HepG2 (cell line): Measurements from ENCODE around the gene ALDH3B2. TPM values are rescaled to one million over a fixed set of nuclear protein-coding genes. Genes with fewer than 3 reads are reported as not detected.

Experiments
- ATAC-seq: fragments of 200-7000 bp; cut with Tn5 transposase; 3 replicates; pipeline ENCODE4 v1.9.1; 2020; ENCODE audit warnings: mild to moderate bottlenecking, moderate library complexity
- BruUV-seq: library from RNA; stranded (reverse); fragments of 400-500 nt; replicated peaks from 2 replicates; lab custom pipeline; 2021; lab: Mats Ljungman, UMichigan
- CTCF ChIA-PET: fragments of 300-600 bp; formaldehyde crosslinking; extraction: SDS; loops from one replicate; lab custom pipeline; 2021; ENCODE audit warnings: low total read pairs, inconsistent platforms, low intra/inter-chr PET ratio; lab: Yijun Ruan, JAX
- POLR2A ChIA-PET: fragments of 350-600 bp; sonication (Branson Sonifier 250); formaldehyde crosslinking; loops from one replicate; lab custom pipeline; 2020; ENCODE audit warnings: antibody characterized with exemption, inconsistent platforms; lab: Yijun Ruan, JAX
- DNase-seq: peaks from one replicate; pipeline ENCODE4 v3.0.0-alpha.2; 2015; ENCODE audit warnings: low spot score
- FAIRE-seq: peaks from 3 replicates; lab custom pipeline; 2011; peaks lifted over from hg19 to GRCh38; lab: Jason Lieb, UNC
- H2AFZ ChIP-seq: one replicate; pipeline ENCODE4 v1.6.1; 2011; ENCODE audit warnings: low read length, inconsistent platforms
- H3K27ac ChIP-seq: fragments of 300-600 bp; 3 replicates; pipeline ENCODE4 v1.8.0; 2011; ENCODE audit warnings: mixed run types, mild to moderate bottlenecking, mixed read lengths, low read length, inconsistent platforms; ENCODE audit not compliant: insufficient read depth; ENCODE audit errors: extremely low read length
- H3K27me3 ChIP-seq, 2 experiments: fragments of 200-600 bp in 1 of 2; 2 replicates in 1 of 2; 3 replicates in 1 of 2; pipeline versions ENCODE4 v1.6.0 to v1.8.0; 2011; ENCODE audit warnings: low read length in 2 of 2, mild to moderate bottlenecking in 2 of 2, moderate library complexity in 2 of 2, inconsistent platforms in 1 of 2; ENCODE audit not compliant: insufficient read depth in 2 of 2, control insufficient read depth in 1 of 2
- H3K36me3 ChIP-seq, 2 experiments: fragments of 200-600 bp in 1 of 2; replicated peaks in 1 of 2; 2 replicates in 1 of 2; 3 replicates in 1 of 2; pipeline versions ENCODE4 v1.5.1 to v1.8.0; 2011; ENCODE audit warnings: low read length in 2 of 2, inconsistent platforms in 1 of 2; ENCODE audit not compliant: insufficient read depth in 2 of 2, control insufficient read depth in 1 of 2
- H3K4me1 ChIP-seq: 2 replicates; pipeline ENCODE4 v1.5.1; 2012; ENCODE audit warnings: low read length, inconsistent platforms; ENCODE audit not compliant: insufficient read depth
- H3K4me2 ChIP-seq: 2 replicates; pipeline ENCODE4 v1.6.0; 2011; ENCODE audit warnings: low read depth, low read length, inconsistent platforms
- H3K4me3 ChIP-seq, 3 experiments: fragments of 200-600 bp in 1 of 3; sonication (generic), shearing (Covaris generic) in 1 of 3; replicated peaks in 1 of 3; 2 replicates each; pipeline ENCODE4 v1.5.1; 2011 to 2016; ENCODE audit warnings: low read length in 3 of 3, inconsistent platforms in 2 of 3, low read depth in 2 of 3, mild to moderate bottlenecking in 2 of 3, control low read depth in 1 of 3, mixed read lengths in 1 of 3; ENCODE audit not compliant: insufficient read depth in 1 of 3
- H3K79me2 ChIP-seq: one replicate; pipeline ENCODE4 v1.6.1; 2011; ENCODE audit warnings: low read length, inconsistent platforms; ENCODE audit not compliant: insufficient read depth
- H3K9ac ChIP-seq: 2 replicates; pipeline ENCODE4 v1.6.0; 2011; ENCODE audit warnings: mild to moderate bottlenecking, low read depth, low read length, inconsistent platforms; ENCODE audit not compliant: insufficient read depth
- H3K9me3 ChIP-seq: 2 replicates; pipeline ENCODE4 v1.5.1; 2012; ENCODE audit warnings: mild to moderate bottlenecking, low read length
- H4K20me1 ChIP-seq: 2 replicates; pipeline ENCODE4 v1.6.0; 2011; ENCODE audit warnings: inconsistent platforms, mild to moderate bottlenecking, low read length, moderate library complexity; ENCODE audit not compliant: insufficient read depth
- ATM ChIP-seq: fragments of 450-650 bp; IDR thresholded peaks from 2 replicates; pipeline ENCODE4 v1.7.1; 2017; ENCODE audit warnings: mild to moderate bottlenecking, borderline replicate concordance
- ETV5 ChIP-seq: IDR thresholded peaks from 2 replicates; pipeline ENCODE4 v1.6.1; 2018; ENCODE audit warnings: missing biosample characterization, missing genetic modification reagents, inconsistent platforms, borderline replicate concordance
- FOXA1 ChIP-seq, 2 experiments: fragments of 450-650 bp in 1 of 2; sonication (generic) in 1 of 2; formaldehyde crosslinking in 1 of 2; IDR thresholded peaks; 2 replicates each; pipeline versions ENCODE4 v1.4.0 to v1.6.1; 2016 to 2020; ENCODE audit warnings: missing genetic modification reagents in 1 of 2
- HNF4G ChIP-seq, 2 experiments: sonication (generic) in 1 of 2; formaldehyde crosslinking in 1 of 2; IDR thresholded peaks; 2 replicates each; pipeline versions ENCODE4 v1.4.0 to v1.6.1; 2011 to 2020; ENCODE audit warnings: borderline replicate concordance in 2 of 2, low read depth in 2 of 2, mild to moderate bottlenecking in 2 of 2, low read length in 1 of 2, missing genetic modification reagents in 1 of 2, moderate library complexity in 1 of 2
- MXI1 ChIP-seq: IDR thresholded peaks from 3 replicates; pipeline ENCODE4 v1.6.1; 2012; ENCODE audit warnings: low read depth, low read length, inconsistent platforms, borderline replicate concordance
- RXRB ChIP-seq: IDR thresholded peaks from 2 replicates; pipeline ENCODE4 v1.6.1; 2016; ENCODE audit warnings: borderline replicate concordance, missing genetic modification reagents, missing compliant biosample characterization
- SALL1 ChIP-seq: sonication (generic); formaldehyde crosslinking; IDR thresholded peaks from 2 replicates; pipeline ENCODE4 v1.8.0; 2022; ENCODE audit warnings: mild to moderate bottlenecking, missing genetic modification reagents
- SRSF1 ChIP-seq: fragments of 200-400 bp; formaldehyde crosslinking; optimal IDR thresholded peaks from 2 replicates; pipeline ENCODE3; 2017; ENCODE audit warnings: mild to moderate bottlenecking, low read depth, low read length, moderate library complexity
- SSRP1 ChIP-seq: IDR thresholded peaks from 2 replicates; pipeline ENCODE4 v1.6.1; 2016; ENCODE audit warnings: control low read depth
- TRIM24 ChIP-seq: sonication (generic); formaldehyde crosslinking; IDR thresholded peaks from 2 replicates; pipeline ENCODE4 v1.8.0; 2022; ENCODE audit warnings: mild to moderate bottlenecking, missing genetic modification reagents
- ZMYM3 ChIP-seq: sonication (generic); formaldehyde crosslinking; IDR thresholded peaks from 2 replicates; pipeline ENCODE4 v1.5.1; 2020; ENCODE audit warnings: mild to moderate bottlenecking, missing genetic modification reagents
- ZNF292 ChIP-seq: sonication (generic); formaldehyde crosslinking; IDR thresholded peaks from 2 replicates; pipeline ENCODE4 v1.8.1; 2022; ENCODE audit warnings: mild to moderate bottlenecking, low read depth, missing genetic modification reagents, borderline replicate concordance
- ZNF318 ChIP-seq: sonication (generic); formaldehyde crosslinking; IDR thresholded peaks from 2 replicates; pipeline ENCODE4 v1.4.0; 2020; ENCODE audit warnings: mild to moderate bottlenecking, missing genetic modification reagents
- ZNF431 ChIP-seq: sonication (generic); formaldehyde crosslinking; IDR thresholded peaks from 2 replicates; pipeline ENCODE4 v1.9.0; 2022; ENCODE audit warnings: missing genetic modification reagents, low read depth, mild to moderate bottlenecking, borderline replicate concordance
- ZNF879 ChIP-seq: sonication (generic); formaldehyde crosslinking; IDR thresholded peaks from 2 replicates; pipeline ENCODE4 v1.8.1; 2023; ENCODE audit warnings: missing genetic modification reagents
- WGBS: methylation state at CpG from one replicate; pipeline ENCODE4 v1.1.6; 2017; ENCODE audit warnings: low lambda C conversion rate; 5-methylcytosine and 5-hydroxymethylcytosine counted together
- in situ Hi-C: cut with HindIII; loops from 2 replicates; pipeline ENCODE4 v1.10.0; 2017; ENCODE audit warnings: low pct_unique_long_range_greater_than_20kb; ENCODE audit not compliant: extremely low pct_ligation_motif_present
- intact Hi-C: fragments of 100-400 bp; cut with micrococcal nuclease; formaldehyde crosslinking; loops from one replicate; pipeline ENCODE4 v1.10.0; 2022; ENCODE audit not compliant: unreplicated experiment
- polyA plus RNA-seq, 8 experiments: library from polyadenylated mRNA; depleted of rRNA in 3 of 8; stranded (reverse) in 7 of 8; unstranded in 1 of 8; fragments of >200 nt; fragmentation: Illumina TruSeq in 4 of 8; extraction: Trizol in 4 of 8; gene quantifications; 2 replicates each; pipeline versions ENCODE4 v1.2.1 to v1.2.3, GENCODE V29; 2011 to 2016; ENCODE audit warnings: low read depth in 4 of 8, missing spikeins in 1 of 8, mixed read lengths in 1 of 8; ENCODE audit not compliant: insufficient read depth in 1 of 8
- total RNA-seq, 5 experiments: library from RNA; depleted of rRNA; stranded (reverse); fragments of >200 nt; fragmentation: Illumina TruSeq; extraction: Trizol; gene quantifications; 2 replicates each; pipeline ENCODE4 v1.2.3, GENCODE V29; 2016; ENCODE audit warnings: low read depth in 1 of 5

Gene ALDH3B2
- total and polyA plus RNA-seq, 2 of the 13 experiments (the other 11 are each of a cell fraction or from before 2014, with no cell fraction given): not detected

- Histone ChIP-seq H3K79me2 (no peaks in the 10 kb centered on the region), H3K27me3 (no peaks in the 10 kb centered on the region), H3K4me2 (peak overlapping the region; percentile 54), H4K20me1 (no peaks in the 10 kb centered on the region), H3K9me3 (no peaks in the 10 kb centered on the region), H3K4me1 (peaks cover 49% of the 10 kb centered on the region), H2AFZ (no peak overlapping the region), H3K36me3 (peaks cover 0 to 3% of the 10 kb centered on the region in 2 experiments; a peak in 2 of 5 replicates), H3K4me3 (peak overlapping the region in 1 of 3 experiments; percentile 35; a peak in 1 of 6 replicates), H3K27ac (peak overlapping the region; percentile 81), H3K9ac (peak overlapping the region; percentile 39; the same call in 1 of the 2 replicates)
- POLR2A ChIA-PET: interaction anchor here (1.1 to 3.1 kb wide), 2 partner anchors 9 to 13 kb away, joined by 5 to 52 read pairs; partner anchors contain the start of gene NUDT8
- DNase-seq (peak; percentile 89), ATAC-seq (peak; percentile 61), FAIRE-seq (peak; percentile 79)
- intact Hi-C loops: loop anchor here (1.0 kb wide), 2 partner anchors 27 to 42 kb away; no protein-coding TSS in a partner anchor
- CTCF ChIA-PET: no interaction called here
- in situ Hi-C loops: no loop called here
- no TSS peak for BruUV-seq
- WGBS: 63% methylated on average over 7 of the region's 7 CpGs
- TF ChIP-seq ATM (no peak), SRSF1 (no peak), SALL1 (CRISPR knock-in tag) (0 out of 2 replicates have a peak, but pooled peaks have one; percentile 29), RXRB (CRISPR knock-in tag) (peak; percentile 16; the same call in 1 of the 2 replicates), FOXA1 (IDR thresholded peaks at IDR 0.05) (no peak), FOXA1 (CRISPR knock-in tag; IDR thresholded peaks at IDR 0.05) (0 out of 2 replicates have a peak, but pooled peaks have one; percentile 36), ZNF879 (no peak), TRIM24 (peak; percentile 32; the same call in 1 of the 2 replicates), ZNF292 (no peak), ZNF431 (CRISPR knock-in tag) (no peak), ZMYM3 (CRISPR knock-in tag) (peak; percentile 7; the same call in 1 of the 2 replicates), ZNF318 (no peak), ETV5 (CRISPR knock-in tag) (peak; percentile 33; the same call in 1 of the 2 replicates), HNF4G (IDR thresholded peaks at IDR 0.05; ENCODE audit: borderline replicate concordance, low read depth, low read length) (peak; percentile 87), HNF4G (CRISPR knock-in tag; IDR thresholded peaks at IDR 0.05; ENCODE audit: borderline replicate concordance, low read depth) (0 out of 2 replicates have a peak, but pooled peaks have one; percentile 44), SSRP1 (CRISPR knock-in tag) (0 out of 2 replicates have a peak, but pooled peaks have one; percentile 38), MXI1 (0 out of 3 replicates have a peak, but pooled peaks have one; percentile 19)
Observed at GRCh38 chr11:67617243-67617953, 57.0 kb downstream of the ALDH3B2 start.
